Activated T-helper 9 cell treated with anti-CD3 and anti-CD28 coated beads, Interleukin-2, amount 50 U/mL, for 16 hours (primary cell): ENCODE measurements around the gene CDK5R1.
A peak's percentile ranks its signal among the peaks of the same experiment; 100 is the strongest.
"Not testable (repeated sequence)": the region's sequence is repeated elsewhere in the genome, so short reads cannot be mapped to it uniquely, and the experiment has no call there.

Experiments
- DNase-seq: peaks from one replicate; pipeline ENCODE4 v3.0.0-alpha.2; 2020; ENCODE audit warnings: low read depth

Gene CDK5R1

GRCh38 chr17:32486701-32487472, at the start of gene CDK5R1:
Gene CDK5R1 (plus strand): TSS chr17:32486993. CDS start chr17:32487621, 628 bp downstream.
- DNase-seq = peak; percentile 56

- no peak for DNase-seq
Observed at GRCh38 chr17:32440722-32441121, 46.1 kb upstream of the CDK5R1 start.

GRCh38 chr17:32441886-32442285, 44.9 kb upstream of the CDK5R1 start:
- no peak for DNase-seq

GRCh38 chr17:32443827-32444300, 42.9 kb upstream of the CDK5R1 start:
- DNase-seq = no peak

- peak; percentile 100 for DNase-seq
Observed at GRCh38 chr17:32444301-32445073, 42.3 kb upstream of the CDK5R1 start, which contains the start of gene PSMD11. Gene PSMD11 (plus strand): TSS chr17:32444510. CDS start chr17:32444524, 14 bp downstream.

GRCh38 chr17:32445074-32445415, 41.7 kb upstream of the CDK5R1 start:
- peak; percentile 16 for DNase-seq

- DNase-seq = no peak
Observed at GRCh38 chr17:32445497-32445896, 41.3 kb upstream of the CDK5R1 start.

GRCh38 chr17:32445971-32446370, 40.8 kb upstream of the CDK5R1 start:
- no peak for DNase-seq

GRCh38 chr17:32446949-32447348, 39.8 kb upstream of the CDK5R1 start:
- no peak for DNase-seq

GRCh38 chr17:32449963-32450362, 36.8 kb upstream of the CDK5R1 start:
- no peak for DNase-seq

- DNase-seq = not testable (repeated sequence)
Observed at GRCh38 chr17:32450379-32450778, 36.4 kb upstream of the CDK5R1 start.

- no peak for DNase-seq
Observed at GRCh38 chr17:32451879-32452278, 34.9 kb upstream of the CDK5R1 start.

GRCh38 chr17:32452281-32452680, 34.5 kb upstream of the CDK5R1 start:
- no peak for DNase-seq

- no peak for DNase-seq
Observed at GRCh38 chr17:32453370-32453769, 33.4 kb upstream of the CDK5R1 start.

- DNase-seq = no peak
Observed at GRCh38 chr17:32458371-32458770, 28.4 kb upstream of the CDK5R1 start.

- DNase-seq = no peak
Observed at GRCh38 chr17:32460054-32460453, 26.7 kb upstream of the CDK5R1 start.

- no peak for DNase-seq
Observed at GRCh38 chr17:32461498-32461852, 25.3 kb upstream of the CDK5R1 start.

- peak; percentile 36 for DNase-seq
Observed at GRCh38 chr17:32461853-32462617, 24.8 kb upstream of the CDK5R1 start.

- no peak for DNase-seq
Observed at GRCh38 chr17:32463304-32463703, 23.5 kb upstream of the CDK5R1 start.

GRCh38 chr17:32464374-32464773, 22.4 kb upstream of the CDK5R1 start:
- no peak for DNase-seq

- no peak for DNase-seq
Observed at GRCh38 chr17:32467949-32468348, 18.8 kb upstream of the CDK5R1 start.

GRCh38 chr17:32470405-32471167, 16.2 kb upstream of the CDK5R1 start:
- DNase-seq = no peak
